Neutrophil (primary cell): ENCODE data around the gene TRNP1.

Experiments
- H3K27ac ChIP-seq: fragments of 200-600 bp; sonication (generic); 2 replicates; pipeline ENCODE4 v1.5.1; 2016; ENCODE audit warnings: mild to moderate bottlenecking, moderate library complexity
- H3K27me3 ChIP-seq: fragments of 200-600 bp; sonication (generic); 2 replicates; pipeline ENCODE4 v1.6.0; 2016; ENCODE audit warnings: mild to moderate bottlenecking
- H3K36me3 ChIP-seq: fragments of 200-600 bp; sonication (generic); 2 replicates; pipeline ENCODE4 v1.5.1; 2017
- H3K4me1 ChIP-seq, 2 experiments: fragments of 200-600 bp in 1 of 2; sonication (generic) in 1 of 2; 1 replicate in 1 of 2; 2 replicates in 1 of 2; pipeline versions ENCODE4 v1.5.1 to v1.6.1; 2013 to 2016; ENCODE audit warnings: low read depth in 1 of 2, low read length in 1 of 2, mild to moderate bottlenecking in 1 of 2, moderate library complexity in 1 of 2; ENCODE audit not compliant: control insufficient read depth in 1 of 2, insufficient read depth in 1 of 2
- H3K4me3 ChIP-seq, 2 experiments: fragments of 200-600 bp in 1 of 2; sonication (generic) in 1 of 2; 1 replicate in 1 of 2; 2 replicates in 1 of 2; pipeline ENCODE4 v1.5.1; 2013 to 2016; ENCODE audit warnings: low read depth in 1 of 2, low read length in 1 of 2, mild to moderate bottlenecking in 1 of 2, moderate library complexity in 1 of 2
- H3K9me3 ChIP-seq: fragments of 200-600 bp; sonication (generic); 2 replicates; pipeline ENCODE4 v1.5.1; 2016
- TF ChIP-seq, protein P1 (sequence below): fragments of 200-600 bp; sonication (generic); IDR thresholded peaks from 2 replicates; pipeline ENCODE4 v1.5.1; 2016; ENCODE audit warnings: antibody characterized with exemption

Gene TRNP1

DNA sequence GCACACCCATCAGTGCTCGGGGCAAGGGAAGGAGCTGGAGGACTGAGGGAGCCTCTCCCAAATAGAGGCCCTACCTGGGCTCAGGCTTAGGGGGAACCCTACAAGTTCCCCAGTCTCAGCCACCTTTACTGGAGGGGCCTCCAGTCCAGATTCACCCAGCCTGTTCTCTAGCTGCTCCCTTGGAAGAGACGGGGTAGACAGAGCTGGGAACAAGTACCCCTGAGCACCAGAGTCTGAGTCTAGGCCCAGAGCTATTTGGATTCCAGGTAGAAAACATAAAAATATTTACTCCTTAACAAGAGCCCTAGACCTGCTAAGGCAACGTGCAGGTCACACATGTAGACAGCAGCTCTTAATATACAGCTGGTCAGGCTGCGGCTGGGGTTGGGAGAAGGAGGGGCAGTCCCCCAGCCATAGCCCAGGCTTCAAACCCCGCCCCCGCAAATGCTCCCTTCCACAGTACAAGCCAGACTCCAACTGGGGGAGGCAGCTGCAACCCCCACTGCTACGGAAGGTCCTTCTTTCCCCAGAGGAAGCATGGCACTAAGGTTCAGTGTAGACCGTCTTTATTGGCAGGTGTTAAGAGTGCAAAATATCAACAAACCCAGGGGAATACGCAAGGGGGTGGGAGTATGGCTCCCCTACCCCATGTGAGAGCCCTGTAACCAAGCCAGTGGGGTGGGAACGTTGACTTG is 11.1 kb downstream of the TRNP1 start:
- H3K4me3 ChIP-seq: no peak overlapping the region
- H3K4me1 ChIP-seq: peaks cover 27 to 28% of the 10 kb centered on the region in 2 experiments
- no peaks in the 10 kb centered on the region for H3K36me3 ChIP-seq
- H3K27ac ChIP-seq: no peak overlapping the region
- no peaks in the 10 kb centered on the region for H3K9me3 ChIP-seq
- H3K27me3 ChIP-seq: peaks cover under 1% of the 10 kb centered on the region
- TF ChIP-seq, protein P1, sequence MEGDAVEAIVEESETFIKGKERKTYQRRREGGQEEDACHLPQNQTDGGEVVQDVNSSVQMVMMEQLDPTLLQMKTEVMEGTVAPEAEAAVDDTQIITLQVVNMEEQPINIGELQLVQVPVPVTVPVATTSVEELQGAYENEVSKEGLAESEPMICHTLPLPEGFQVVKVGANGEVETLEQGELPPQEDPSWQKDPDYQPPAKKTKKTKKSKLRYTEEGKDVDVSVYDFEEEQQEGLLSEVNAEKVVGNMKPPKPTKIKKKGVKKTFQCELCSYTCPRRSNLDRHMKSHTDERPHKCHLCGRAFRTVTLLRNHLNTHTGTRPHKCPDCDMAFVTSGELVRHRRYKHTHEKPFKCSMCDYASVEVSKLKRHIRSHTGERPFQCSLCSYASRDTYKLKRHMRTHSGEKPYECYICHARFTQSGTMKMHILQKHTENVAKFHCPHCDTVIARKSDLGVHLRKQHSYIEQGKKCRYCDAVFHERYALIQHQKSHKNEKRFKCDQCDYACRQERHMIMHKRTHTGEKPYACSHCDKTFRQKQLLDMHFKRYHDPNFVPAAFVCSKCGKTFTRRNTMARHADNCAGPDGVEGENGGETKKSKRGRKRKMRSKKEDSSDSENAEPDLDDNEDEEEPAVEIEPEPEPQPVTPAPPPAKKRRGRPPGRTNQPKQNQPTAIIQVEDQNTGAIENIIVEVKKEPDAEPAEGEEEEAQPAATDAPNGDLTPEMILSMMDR: no peak

DNA sequence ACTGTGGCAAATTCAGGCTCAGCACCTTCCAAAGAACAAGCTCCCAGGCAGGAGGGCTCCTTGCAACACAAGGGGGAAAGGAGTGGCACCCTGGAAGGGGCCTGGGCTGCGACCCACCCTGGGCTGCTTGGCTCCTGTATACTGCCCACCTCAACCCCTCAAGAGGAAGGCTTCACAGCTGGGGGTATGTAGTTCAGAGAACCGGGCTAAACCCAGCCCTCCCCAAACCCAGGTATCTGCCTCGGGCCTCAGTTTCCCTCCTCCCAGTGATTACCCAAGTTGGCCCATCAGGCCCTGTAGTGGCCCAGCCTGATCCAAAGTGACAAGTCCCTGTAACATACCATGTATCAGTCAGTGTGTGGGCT is 11.7 kb downstream of the TRNP1 start:
- TF ChIP-seq, protein P1: no peak
- peaks cover 6% of the 10 kb centered on the region for H3K27me3 ChIP-seq
- H3K9me3 ChIP-seq: no peaks in the 10 kb centered on the region
- no peak overlapping the region for H3K27ac ChIP-seq
- H3K4me3 ChIP-seq: no peak overlapping the region
- peaks cover 27 to 28% of the 10 kb centered on the region in 2 experiments for H3K4me1 ChIP-seq
- no peaks in the 10 kb centered on the region for H3K36me3 ChIP-seq

DNA sequence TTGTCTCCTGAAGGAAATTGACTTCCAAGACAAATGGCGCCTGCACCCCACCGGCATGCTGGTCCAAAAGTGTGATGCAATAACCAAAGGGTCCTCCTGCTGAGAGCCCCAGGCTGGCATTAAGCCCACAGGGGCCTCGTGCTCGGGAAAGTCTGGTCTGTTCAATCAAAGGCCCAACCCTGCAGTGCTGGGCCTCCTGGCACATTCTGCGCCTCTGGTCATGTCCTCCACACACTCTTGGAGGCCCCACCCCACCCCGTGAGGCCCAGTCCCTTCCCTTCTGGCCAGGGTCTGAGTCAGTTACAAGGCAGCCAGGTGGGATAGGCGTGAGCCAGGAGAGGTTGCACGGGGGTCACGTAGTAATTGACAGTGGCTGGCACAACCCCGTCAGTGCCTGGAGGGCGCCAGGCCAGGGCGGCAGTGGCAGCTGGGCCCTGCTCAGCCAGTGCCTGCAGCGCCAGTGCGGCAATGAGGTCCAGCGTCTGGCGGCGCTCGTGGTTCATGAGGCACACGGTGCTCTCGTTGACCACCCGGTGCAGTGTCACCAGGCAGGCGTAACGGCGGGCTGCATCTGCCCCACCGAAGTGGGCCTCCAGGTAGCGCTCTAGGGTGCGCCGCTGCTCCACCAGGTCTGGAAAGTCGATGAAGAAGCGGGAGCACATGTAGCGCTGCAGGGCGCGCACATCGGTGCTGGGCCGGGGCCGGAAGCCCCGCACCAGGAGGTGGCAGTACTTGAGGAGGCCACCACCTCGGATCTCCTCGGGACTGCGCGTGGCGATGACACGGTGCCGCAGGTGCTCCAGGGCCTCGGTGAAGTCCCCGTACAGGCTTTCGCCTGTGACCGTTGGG is 12.4 kb downstream of the TRNP1 start:
- no peaks in the 10 kb centered on the region for H3K36me3 ChIP-seq
- H3K27ac ChIP-seq: no peak overlapping the region
- no peak overlapping the region for H3K4me3 ChIP-seq
- H3K27me3 ChIP-seq: peaks cover 13% of the 10 kb centered on the region
- peaks cover 22 to 23% of the 10 kb centered on the region in 2 experiments for H3K4me1 ChIP-seq
- TF ChIP-seq, protein P1: no peak
- H3K9me3 ChIP-seq: no peaks in the 10 kb centered on the region

DNA sequence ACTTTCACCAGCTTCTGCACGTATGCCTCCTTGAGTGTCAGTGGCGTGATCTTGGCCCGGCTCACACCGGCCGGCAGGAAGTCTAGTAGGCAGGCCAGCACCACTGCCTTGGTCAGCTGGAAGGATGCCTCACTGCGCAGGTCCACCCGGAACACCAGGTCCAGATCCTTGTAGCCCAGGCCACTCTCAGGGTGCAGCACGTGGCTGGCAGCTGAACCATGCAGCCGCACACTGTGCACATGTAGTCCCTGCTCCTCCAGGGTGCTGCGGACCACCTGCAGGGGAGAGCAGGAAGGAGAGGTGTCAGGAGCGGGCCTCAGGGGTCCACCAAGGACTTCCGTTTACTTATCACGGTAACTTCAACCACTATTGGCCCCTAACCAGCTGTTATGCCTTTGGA is 13.2 kb downstream of the TRNP1 start:
- Histone ChIP-seq H3K36me3 (no peaks in the 10 kb centered on the region), H3K9me3 (no peaks in the 10 kb centered on the region), H3K27me3 (peaks cover 21% of the 10 kb centered on the region), H3K4me1 (peaks cover 14 to 15% of the 10 kb centered on the region in 2 experiments), H3K27ac (no peak overlapping the region), H3K4me3 (no peak overlapping the region)
- TF ChIP-seq, protein P1: no peak

DNA sequence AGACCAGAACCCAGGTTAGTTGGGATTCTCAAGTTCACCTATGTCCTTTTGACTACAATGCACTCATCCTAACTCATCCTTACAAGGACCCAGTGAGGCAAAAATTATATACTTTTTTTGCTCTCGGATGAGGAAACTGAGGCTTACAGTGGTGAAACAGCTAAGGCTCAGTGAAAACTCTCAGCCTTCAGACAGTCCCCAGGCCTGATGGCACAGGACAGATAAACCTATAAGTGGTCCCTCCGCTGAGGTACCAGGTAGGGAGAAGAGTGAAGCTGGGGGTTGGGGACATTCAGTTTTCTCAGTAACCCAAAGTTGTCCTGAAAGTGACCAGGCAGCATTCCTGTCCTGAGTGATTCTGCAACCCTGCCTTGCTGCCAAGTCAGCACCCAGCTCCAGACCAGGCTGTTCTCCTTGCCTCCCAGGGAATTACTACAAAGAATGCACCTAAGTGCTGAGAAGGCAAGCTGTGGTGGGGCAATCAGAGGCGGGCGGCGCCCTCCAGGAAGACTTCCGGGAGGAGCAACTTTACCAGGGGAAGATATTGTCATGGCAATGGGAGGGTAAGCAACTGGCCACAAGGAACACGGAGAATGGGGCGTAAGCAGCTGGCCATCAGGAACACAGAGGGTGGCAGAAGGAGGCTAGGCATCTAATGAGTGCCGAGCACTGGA is 14.6 kb downstream of the TRNP1 start:
- TF ChIP-seq, protein P1: no peak
- H3K27ac ChIP-seq: no peak overlapping the region
- H3K9me3 ChIP-seq: no peaks in the 10 kb centered on the region
- peaks cover 11 to 12% of the 10 kb centered on the region in 2 experiments for H3K4me1 ChIP-seq
- H3K36me3 ChIP-seq: no peaks in the 10 kb centered on the region
- peaks cover 31% of the 10 kb centered on the region for H3K27me3 ChIP-seq
- no peak overlapping the region for H3K4me3 ChIP-seq
